ENCODE results near the gene LRMDA.

LRMDA gene

DNA sequence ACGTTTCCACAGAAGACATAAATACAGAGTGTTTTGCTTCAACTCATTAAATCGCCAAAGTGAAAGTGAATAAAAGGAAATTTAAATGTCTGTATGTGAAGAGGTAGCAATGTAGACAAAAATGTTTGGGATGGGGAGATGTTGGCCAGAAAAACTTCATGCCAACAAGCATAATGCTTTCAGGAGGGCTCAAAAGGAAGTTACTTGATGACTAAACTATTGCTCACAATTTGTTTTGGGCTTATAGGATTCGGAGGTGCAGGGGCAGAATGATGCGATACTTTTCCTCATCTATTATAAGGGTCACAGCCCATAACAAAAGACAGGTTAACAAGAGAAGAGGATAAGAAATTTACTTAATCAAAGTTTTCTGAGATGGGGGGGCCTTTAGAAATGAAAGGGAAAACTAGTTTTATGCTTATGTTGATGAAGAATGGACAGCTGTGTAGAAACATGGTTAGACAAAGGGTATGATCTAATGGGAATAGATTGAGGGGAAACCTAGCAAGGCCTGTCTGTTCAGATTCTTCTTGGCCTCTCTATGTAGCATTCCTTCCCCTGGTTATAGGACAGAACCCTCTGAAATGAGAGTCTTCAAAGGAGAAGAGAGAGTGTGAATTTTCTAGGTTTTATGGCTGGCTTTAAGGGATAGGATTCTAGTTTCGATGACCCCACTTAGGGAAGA lies 898.6 kb downstream of the LRMDA start:
- TF ChIP-seq FOXM1 (IDR thresholded peaks at IDR 0.05; ENCODE audit: borderline replicate concordance, low read depth): no peak
- TF ChIP-seq TAF1 (IDR thresholded peaks at IDR 0.05; ENCODE audit: low read depth): no peak
- no peak for TF ChIP-seq EGR1 (IDR thresholded peaks at IDR 0.05)
- no peak for TF ChIP-seq CREB1 (IDR thresholded peaks at IDR 0.05; ENCODE audit: low read depth)
- no peak for TF ChIP-seq REST (IDR thresholded peaks at IDR 0.05; ENCODE audit: low read depth)
- TF ChIP-seq TCF12 (IDR thresholded peaks at IDR 0.05; ENCODE audit: low read depth): no peak
- TF ChIP-seq NFIC (IDR thresholded peaks at IDR 0.05): no peak
- no peak for TF ChIP-seq RAD21 (IDR thresholded peaks at IDR 0.05; ENCODE audit: low read depth)
- no peak for TF ChIP-seq CEBPB (IDR thresholded peaks at IDR 0.05)

- no peak for TF ChIP-seq EGR1 (IDR thresholded peaks at IDR 0.05)
- no peak for TF ChIP-seq FOXM1 (IDR thresholded peaks at IDR 0.05; ENCODE audit: borderline replicate concordance, low read depth)
- TF ChIP-seq ZBTB7A (IDR thresholded peaks at IDR 0.05; ENCODE audit: low read depth): no peak
- no peak for TF ChIP-seq EP300 (IDR thresholded peaks at IDR 0.05; ENCODE audit: borderline replicate concordance)
Observed at GRCh38 chr10:76331742-76332141, 900.3 kb downstream of the LRMDA start.

- no peak for TF ChIP-seq TAF1 (IDR thresholded peaks at IDR 0.05; ENCODE audit: low read depth)
- no peak for TF ChIP-seq REST (IDR thresholded peaks at IDR 0.05; ENCODE audit: low read depth)
- TF ChIP-seq, protein P1, sequence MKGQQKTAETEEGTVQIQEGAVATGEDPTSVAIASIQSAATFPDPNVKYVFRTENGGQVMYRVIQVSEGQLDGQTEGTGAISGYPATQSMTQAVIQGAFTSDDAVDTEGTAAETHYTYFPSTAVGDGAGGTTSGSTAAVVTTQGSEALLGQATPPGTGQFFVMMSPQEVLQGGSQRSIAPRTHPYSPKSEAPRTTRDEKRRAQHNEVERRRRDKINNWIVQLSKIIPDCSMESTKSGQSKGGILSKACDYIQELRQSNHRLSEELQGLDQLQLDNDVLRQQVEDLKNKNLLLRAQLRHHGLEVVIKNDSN (IDR thresholded peaks at IDR 0.05): no peak
- no peak for TF ChIP-seq CREB1 (IDR thresholded peaks at IDR 0.05; ENCODE audit: low read depth)
Observed at GRCh38 chr10:76333326-76333725, 901.9 kb downstream of the LRMDA start.

- TF ChIP-seq EGR1 (IDR thresholded peaks at IDR 0.05) (no peak), FOXM1 (IDR thresholded peaks at IDR 0.05; ENCODE audit: borderline replicate concordance, low read depth) (no peak), EP300 (IDR thresholded peaks at IDR 0.05; ENCODE audit: borderline replicate concordance) (no peak), CEBPB (IDR thresholded peaks at IDR 0.05) (no peak), TAF1 (IDR thresholded peaks at IDR 0.05; ENCODE audit: low read depth) (no peak), TCF12 (IDR thresholded peaks at IDR 0.05; ENCODE audit: low read depth) (no peak), RAD21 (IDR thresholded peaks at IDR 0.05; ENCODE audit: low read depth) (no peak), TEAD4 (IDR thresholded peaks at IDR 0.05) (no peak), ZBTB7A (IDR thresholded peaks at IDR 0.05; ENCODE audit: low read depth) (no peak), CREB1 (IDR thresholded peaks at IDR 0.05; ENCODE audit: low read depth) (no peak), YY1 (IDR thresholded peaks at IDR 0.05; ENCODE audit: low read depth) (no peak), REST (IDR thresholded peaks at IDR 0.05; ENCODE audit: low read depth) (no peak), MAX (IDR thresholded peaks at IDR 0.05) (no peak), NFIC (IDR thresholded peaks at IDR 0.05) (no peak)
- TF ChIP-seq, protein P1 (IDR thresholded peaks at IDR 0.05): no peak
Observed at GRCh38 chr10:76333796-76334195, 902.4 kb downstream of the LRMDA start.

GRCh38 chr10:76334255-76334654 lies 902.8 kb downstream of the LRMDA start:
- TF ChIP-seq NFIC (IDR thresholded peaks at IDR 0.05): no peak
- TF ChIP-seq, protein P1 (IDR thresholded peaks at IDR 0.05): no peak
- TF ChIP-seq YY1 (IDR thresholded peaks at IDR 0.05; ENCODE audit: low read depth): no peak
- TF ChIP-seq REST (IDR thresholded peaks at IDR 0.05; ENCODE audit: low read depth): no peak
- no peak for TF ChIP-seq CEBPB (IDR thresholded peaks at IDR 0.05)
- no peak for TF ChIP-seq RAD21 (IDR thresholded peaks at IDR 0.05; ENCODE audit: low read depth)

All from Ishikawa (cell line).